Panc1 (cell line): ENCODE data around the gene LDLR. TPM values are rescaled to one million over a fixed set of nuclear protein-coding genes. Genes with fewer than 3 reads are reported as not detected.

Experiments
- ATAC-seq: fragments of 200-7000 bp; cut with Tn5 transposase; 2 replicates; pipeline ENCODE4 v1.9.1; 2020; ENCODE audit warnings: mild to moderate bottlenecking, moderate library complexity
- Bru-seq: library from RNA; stranded (reverse); fragments of 400-500 nt; gene quantifications from one replicate; lab custom pipeline; 2021; lab: Mats Ljungman, UMichigan
- BruChase-seq, 2 experiments: library from RNA; stranded (reverse); fragments of 400-500 nt; gene quantifications; one replicate each; lab custom pipeline; 2021; lab: Mats Ljungman, UMichigan
- BruUV-seq: library from RNA; stranded (reverse); fragments of 400-500 nt; replicated peaks from 2 replicates; lab custom pipeline; 2021; lab: Mats Ljungman, UMichigan
- CTCF ChIA-PET: fragments of 300-600 bp; sonication (Branson Sonifier 250); formaldehyde crosslinking; loops from one replicate; lab custom pipeline; 2022; ENCODE audit warnings: antibody characterized with exemption; lab: Charles Lee
- POLR2A ChIA-PET: fragments of 300-600 bp; sonication (Branson Sonifier 250); formaldehyde crosslinking; loops from one replicate; lab custom pipeline; 2022; ENCODE audit warnings: antibody characterized with exemption; lab: Charles Lee
- DNase-seq: peaks from one replicate; pipeline ENCODE4 v3.0.0-alpha.2; 2010; ENCODE audit warnings: low read depth, low spot score
- H3K27ac ChIP-seq: 2 replicates; pipeline ENCODE4 v1.5.1; 2011; ENCODE audit warnings: mild to moderate bottlenecking, low read length, inconsistent platforms
- H3K27me3 ChIP-seq: fragments of 200-500 bp; sonication (Bioruptor generic); 2 replicates; pipeline ENCODE4 v1.6.0; 2014; ENCODE audit warnings: low read length, inconsistent platforms; ENCODE audit not compliant: control insufficient read depth, insufficient read depth
- H3K36me3 ChIP-seq: fragments of 200-500 bp; sonication (Bioruptor generic); 2 replicates; pipeline ENCODE4 v1.5.1; 2014; ENCODE audit warnings: inconsistent platforms, mild to moderate bottlenecking, low read length, moderate library complexity; ENCODE audit not compliant: control insufficient read depth, insufficient read depth
- H3K4me1 ChIP-seq: 2 replicates; pipeline ENCODE4 v1.5.1; 2011; ENCODE audit warnings: inconsistent platforms, mild to moderate bottlenecking, low read length, moderate library complexity; ENCODE audit not compliant: control insufficient read depth, insufficient read depth
- H3K4me3 ChIP-seq, 2 experiments: 2 replicates each; pipeline ENCODE4 v1.5.1; 2011 to 2012; ENCODE audit warnings: low read depth in 2 of 2, low read length in 2 of 2, mild to moderate bottlenecking in 2 of 2, inconsistent platforms in 1 of 2, moderate library complexity in 1 of 2
- H3K9me3 ChIP-seq: fragments of 200-500 bp; sonication (Bioruptor generic); 2 replicates; pipeline ENCODE4 v1.5.1; 2014; ENCODE audit warnings: low read depth, mild to moderate bottlenecking, inconsistent platforms, low read length, moderate library complexity; ENCODE audit not compliant: control insufficient read depth, insufficient read depth
- CTCF ChIP-seq: fragments of 450-650 bp; IDR thresholded peaks from 2 replicates; pipeline ENCODE4 v1.5.1; 2017; ENCODE audit warnings: mild to moderate bottlenecking
- POLR2AphosphoS5 ChIP-seq: IDR thresholded peaks from 2 replicates; pipeline ENCODE4 v1.6.1; 2012; ENCODE audit warnings: mild to moderate bottlenecking, low read depth, low read length, moderate library complexity
- SIN3A ChIP-seq: IDR thresholded peaks from 2 replicates; pipeline ENCODE4 v1.6.1; 2012; ENCODE audit warnings: low read depth, mild to moderate bottlenecking, low read length, moderate library complexity, borderline replicate concordance; ENCODE audit not compliant: insufficient read depth
- TCF7L2 ChIP-seq: IDR thresholded peaks from 2 replicates; pipeline ENCODE4 v1.6.1; 2011; ENCODE audit warnings: mild to moderate bottlenecking, low read depth, low read length, inconsistent platforms
- in situ Hi-C: cut with HindIII; loops from 2 replicates; pipeline ENCODE4 v1.10.0; 2016; ENCODE audit warnings: low sequenced_read_pairs, low pct_unique_long_range_greater_than_20kb
- intact Hi-C: fragments of 100-400 bp; cut with micrococcal nuclease; formaldehyde crosslinking; loops from one replicate; pipeline ENCODE4 v1.10.0; 2022; ENCODE audit not compliant: unreplicated experiment
- long read RNA-seq: library from polyadenylated mRNA; unstranded; transcript quantifications from one replicate; pipeline ENCODE4 v2.0.0, GENCODE V29; 2021; ENCODE audit not compliant: unreplicated experiment
- polyA plus RNA-seq: library from polyadenylated mRNA; unstranded; fragments of >200 nt; gene quantifications from one replicate; pipeline ENCODE4 v1.2.1, GENCODE V29; 2012; ENCODE audit warnings: missing spikeins; ENCODE audit not compliant: insufficient read length
- total RNA-seq: library from RNA; stranded (reverse); gene quantifications from one replicate; pipeline ENCODE4 v1.2.1, GENCODE V29; 2021; ENCODE audit not compliant: unreplicated experiment

The LDLR gene
- total RNA-seq (203 TPM), Bru-seq, nascent RNA (percentile 95 among the genes with signal in this experiment), BruChase-seq, experiment 1, labeled RNA remaining after a 2-hour chase (percentile 96 among the genes with signal in this experiment), BruChase-seq, experiment 2, labeled RNA remaining after a 6-hour chase (percentile 91 among the genes with signal in this experiment)
- polyA plus RNA-seq: 110 TPM
- long read RNA-seq, transcript LDLR-208 (18 exons, 3,617 nt): major isoform, 17 of 251 reads
- long read RNA-seq, partial matches to known transcripts: 45 of 251 reads
- long read RNA-seq, other reads (novel, unspliced or antisense): 186 of 251 reads

DNA sequence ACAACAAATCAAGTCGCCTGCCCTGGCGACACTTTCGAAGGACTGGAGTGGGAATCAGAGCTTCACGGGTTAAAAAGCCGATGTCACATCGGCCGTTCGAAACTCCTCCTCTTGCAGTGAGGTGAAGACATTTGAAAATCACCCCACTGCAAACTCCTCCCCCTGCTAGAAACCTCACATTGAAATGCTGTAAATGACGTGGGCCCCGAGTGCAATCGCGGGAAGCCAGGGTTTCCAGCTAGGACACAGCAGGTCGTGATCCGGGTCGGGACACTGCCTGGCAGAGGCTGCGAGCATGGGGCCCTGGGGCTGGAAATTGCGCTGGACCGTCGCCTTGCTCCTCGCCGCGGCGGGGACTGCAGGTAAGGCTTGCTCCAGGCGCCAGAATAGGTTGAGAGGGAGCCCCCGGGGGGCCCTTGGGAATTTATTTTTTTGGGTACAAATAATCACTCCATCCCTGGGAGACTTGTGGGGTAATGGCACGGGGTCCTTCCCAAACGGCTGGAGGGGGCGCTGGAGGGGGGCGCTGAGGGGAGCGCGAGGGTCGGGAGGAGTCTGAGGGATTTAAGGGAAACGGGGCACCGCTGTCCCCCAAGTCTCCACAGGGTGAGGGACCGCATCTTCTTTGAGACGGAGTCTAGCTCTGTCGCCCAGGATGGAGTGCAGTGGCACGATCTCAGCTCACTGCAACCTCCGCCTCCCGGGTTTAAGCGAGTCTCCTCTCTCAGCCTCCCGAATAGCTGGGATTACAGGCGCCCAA, at the start of gene LDLR:
TSS of gene LDLR (plus strand) at position 210 of the 760 bp plus-strand sequence. CDS start at position 296, 86 bp downstream.
- TF ChIP-seq SIN3A (peak; percentile 87; the same call in 1 of the 2 replicates), TCF7L2 (no peak), POLR2AphosphoS5 (peak; percentile 98), CTCF (no peak)
- Histone ChIP-seq H3K36me3 (peaks cover 5% of the 10 kb centered on the region), H3K4me3 (peak within 1 kb of the TSS; percentile 75 to 82), H3K27ac (peak within 1 kb of the TSS; percentile 97), H3K27me3 (no peaks in the 10 kb centered on the region), H3K9me3 (no peaks in the 10 kb centered on the region), H3K4me1 (peaks cover 36% of the 10 kb centered on the region)
- BruUV-seq: no TSS peak
- ChIA-PET POLR2A (interaction anchor here (0.5 to 1.6 kb wide), 4 partner anchors 9 to 150 kb away, joined by 3 to 6 read pairs (median 4); no protein-coding TSS in a partner anchor), CTCF (no interaction called here)
- in situ Hi-C loops: no loop called here
- intact Hi-C loops: no loop called here
- ATAC-seq (peak; percentile 79), DNase-seq (peak; percentile 84)

DNA sequence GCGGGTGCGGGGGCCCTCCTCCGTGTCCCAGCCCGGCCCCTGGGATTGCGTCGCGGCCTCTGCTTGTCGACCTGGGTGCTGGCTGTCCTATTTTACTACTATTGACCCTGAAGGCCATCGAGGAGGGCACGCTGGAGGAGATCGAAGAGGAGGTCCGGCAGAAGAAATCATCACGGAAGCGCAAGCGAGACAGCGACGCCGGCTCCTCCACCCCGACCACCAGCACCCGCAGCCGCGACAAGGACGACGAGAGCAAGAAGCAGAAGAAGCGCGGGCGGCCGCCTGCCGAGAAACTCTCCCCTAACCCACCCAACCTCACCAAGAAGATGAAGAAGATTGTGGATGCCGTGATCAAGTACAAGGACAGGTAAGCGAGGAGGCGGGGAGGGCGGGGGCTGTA, 48.1 kb upstream of the LDLR start:
- BruUV-seq: no TSS peak
- Histone ChIP-seq H3K36me3 (peaks cover 24% of the 10 kb centered on the region), H3K4me3 (no peak overlapping the region), H3K27ac (no peak overlapping the region), H3K9me3 (no peaks in the 10 kb centered on the region), H3K4me1 (no peaks in the 10 kb centered on the region), H3K27me3 (no peaks in the 10 kb centered on the region)
- POLR2A ChIA-PET: no interaction called here
- no peak for DNase-seq
- intact Hi-C loops: loop anchor here (1.0 kb wide), 1 partner anchor 10 kb away; no protein-coding TSS in a partner anchor
- no peak for ATAC-seq
- TF ChIP-seq POLR2AphosphoS5: no peak
- CTCF ChIA-PET: interaction anchor here (0.6 kb wide), 1 partner anchor 85 kb away, joined by 4 read pairs; no protein-coding TSS in a partner anchor
- in situ Hi-C loops: no loop called here

DNA sequence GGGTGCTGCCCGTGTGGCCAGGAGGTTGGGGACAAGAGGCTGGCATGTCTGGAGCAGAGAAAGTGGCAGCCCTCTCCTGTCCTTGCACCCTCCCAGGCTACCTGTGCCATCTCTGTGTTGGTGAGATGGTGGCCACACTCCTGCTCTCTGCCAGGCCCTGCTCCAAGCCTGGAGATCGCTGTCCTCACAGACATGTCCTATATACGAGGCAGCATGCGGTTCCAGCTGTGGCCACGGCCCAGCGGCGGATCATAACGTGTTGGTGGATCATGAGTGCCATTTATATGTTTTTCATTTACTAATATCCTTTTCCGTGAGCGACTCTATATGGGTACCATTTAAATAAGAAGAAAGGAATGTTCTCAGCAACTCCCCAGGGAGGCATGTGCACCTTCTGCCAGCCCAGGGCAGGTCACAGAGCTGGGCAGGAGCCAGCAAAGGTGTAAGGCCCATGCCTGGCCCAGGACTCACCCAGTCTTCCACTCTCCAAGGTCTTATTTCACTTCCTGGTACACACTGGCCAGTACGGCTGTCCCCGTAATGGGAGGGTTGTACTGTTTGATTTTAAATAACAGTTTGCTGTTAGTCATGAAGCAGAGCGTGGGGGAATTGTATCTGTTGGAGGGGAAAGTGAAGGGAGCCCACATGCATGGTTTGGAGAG, 47.2 kb upstream of the LDLR start:
- intact Hi-C loops (loop anchor here (1.0 kb wide), 1 partner anchor 11 kb away; no protein-coding TSS in a partner anchor), in situ Hi-C loops (no loop called here)
- Histone ChIP-seq H3K9me3 (no peaks in the 10 kb centered on the region), H3K27ac (no peak overlapping the region), H3K27me3 (no peaks in the 10 kb centered on the region), H3K4me1 (no peaks in the 10 kb centered on the region), H3K36me3 (peaks cover 15% of the 10 kb centered on the region), H3K4me3 (no peak overlapping the region)
- POLR2A ChIA-PET: no interaction called here
- no peak for DNase-seq
- ATAC-seq: peak; percentile 24; the same call in 1 of the 2 replicates
- no peak for TF ChIP-seq CTCF
- TF ChIP-seq TCF7L2: no peak
- CTCF ChIA-PET: no interaction called here
- no TSS peak for BruUV-seq
